KBM-7 (cell line): ENCODE measurements around the gene SPINT1.

Experiments
- DNase-seq: peaks from one replicate; pipeline ENCODE4 v3.0.0-alpha.2; 2015
- in situ Hi-C: fragments of 300-500 bp; cut with MboI; formaldehyde crosslinking; loops from 2 replicates; pipeline ENCODE4 v1.14.3; 2020; ENCODE audit warnings: low sequenced_read_pairs, low pct_unique_long_range_greater_than_20kb, mixed read lengths

Gene SPINT1, protein sequence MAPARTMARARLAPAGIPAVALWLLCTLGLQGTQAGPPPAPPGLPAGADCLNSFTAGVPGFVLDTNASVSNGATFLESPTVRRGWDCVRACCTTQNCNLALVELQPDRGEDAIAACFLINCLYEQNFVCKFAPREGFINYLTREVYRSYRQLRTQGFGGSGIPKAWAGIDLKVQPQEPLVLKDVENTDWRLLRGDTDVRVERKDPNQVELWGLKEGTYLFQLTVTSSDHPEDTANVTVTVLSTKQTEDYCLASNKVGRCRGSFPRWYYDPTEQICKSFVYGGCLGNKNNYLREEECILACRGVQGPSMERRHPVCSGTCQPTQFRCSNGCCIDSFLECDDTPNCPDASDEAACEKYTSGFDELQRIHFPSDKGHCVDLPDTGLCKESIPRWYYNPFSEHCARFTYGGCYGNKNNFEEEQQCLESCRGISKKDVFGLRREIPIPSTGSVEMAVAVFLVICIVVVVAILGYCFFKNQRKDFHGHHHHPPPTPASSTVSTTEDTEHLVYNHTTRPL

DNA sequence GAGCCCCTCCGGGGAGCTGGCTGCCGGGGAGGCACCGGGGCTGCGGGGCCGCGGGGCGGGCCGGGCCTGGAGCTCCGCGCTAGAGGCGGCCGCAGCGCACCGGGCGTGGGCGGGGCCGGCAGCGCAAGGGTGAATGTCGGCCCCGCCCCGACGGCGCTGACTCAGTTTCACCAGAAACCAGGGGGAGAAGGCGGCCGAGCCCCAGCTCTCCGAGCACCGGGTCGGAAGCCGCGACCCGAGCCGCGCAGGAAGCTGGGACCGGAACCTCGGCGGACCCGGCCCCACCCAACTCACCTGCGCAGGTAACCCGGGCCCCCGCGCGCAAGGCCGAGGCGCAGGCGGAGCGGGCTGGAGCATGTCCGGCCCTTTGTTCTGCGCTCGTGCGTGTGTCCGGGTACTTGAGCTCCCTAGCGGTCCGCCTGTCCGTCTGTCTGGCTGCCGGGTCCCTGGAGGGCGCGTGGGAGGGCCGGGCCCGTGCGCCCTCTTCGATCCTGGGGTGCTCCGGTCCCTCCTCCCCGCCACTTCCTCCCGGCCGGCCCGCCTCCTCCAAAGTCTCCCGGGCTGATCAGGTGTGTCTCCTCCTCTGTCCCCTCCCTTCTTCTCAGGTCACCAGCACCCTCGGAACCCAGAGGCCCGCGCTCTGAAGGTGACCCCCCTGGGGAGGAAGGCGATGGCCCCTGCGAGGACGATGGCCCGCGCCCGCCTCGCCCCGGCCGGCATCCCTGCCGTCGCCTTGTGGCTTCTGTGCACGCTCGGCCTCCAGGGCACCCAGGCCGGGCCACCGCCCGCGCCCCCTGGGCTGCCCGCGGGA is at the start of gene SPINT1:
Gene SPINT1 (plus strand): TSS at position 164 of the 811 bp plus-strand sequence. CDS start 507 bp downstream, at position 671.
- peak; percentile 14 for DNase-seq
- in situ Hi-C loops: no loop called here

DNA sequence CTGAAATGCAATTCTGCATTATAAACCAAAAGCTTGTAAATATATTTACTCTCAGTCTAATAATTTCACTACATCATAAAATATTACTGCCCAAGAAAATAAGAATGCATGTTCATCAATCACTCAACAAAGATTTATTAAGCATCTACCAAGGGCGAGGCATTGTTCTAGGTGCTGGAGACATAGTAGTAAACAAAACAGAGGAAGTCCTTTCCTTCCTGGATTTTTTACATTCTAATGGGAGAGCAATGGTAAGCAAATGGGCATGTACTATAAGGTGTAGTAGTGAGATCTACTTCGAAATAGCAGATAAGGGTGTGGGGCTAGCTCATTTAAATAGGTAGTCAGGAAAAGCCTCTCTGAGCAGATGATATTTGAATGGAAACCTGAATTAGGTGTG is 47.8 kb upstream of the SPINT1 start:
- no peak for DNase-seq
- in situ Hi-C loops: no loop called here

DNA sequence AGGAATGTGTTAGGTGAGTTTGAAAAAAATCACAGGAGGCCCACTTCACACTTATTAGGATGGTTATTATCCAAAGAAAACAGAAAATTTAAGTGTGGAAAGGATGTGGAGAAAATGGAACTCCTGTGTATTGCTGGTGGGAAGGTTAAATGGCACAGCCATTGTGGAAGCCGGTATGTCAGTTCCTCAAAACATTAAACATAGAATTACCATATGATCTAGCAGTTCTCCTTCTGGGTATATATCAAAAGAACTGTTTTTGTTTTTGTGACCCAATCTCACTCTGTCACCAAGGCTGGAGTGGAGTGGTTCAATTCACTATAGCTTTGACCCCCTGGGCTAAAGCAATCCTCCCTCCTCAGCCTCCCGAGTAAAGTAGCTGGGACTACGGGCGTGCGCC is 47.3 kb upstream of the SPINT1 start:
- no peak for DNase-seq
- in situ Hi-C loops: no loop called here

DNA sequence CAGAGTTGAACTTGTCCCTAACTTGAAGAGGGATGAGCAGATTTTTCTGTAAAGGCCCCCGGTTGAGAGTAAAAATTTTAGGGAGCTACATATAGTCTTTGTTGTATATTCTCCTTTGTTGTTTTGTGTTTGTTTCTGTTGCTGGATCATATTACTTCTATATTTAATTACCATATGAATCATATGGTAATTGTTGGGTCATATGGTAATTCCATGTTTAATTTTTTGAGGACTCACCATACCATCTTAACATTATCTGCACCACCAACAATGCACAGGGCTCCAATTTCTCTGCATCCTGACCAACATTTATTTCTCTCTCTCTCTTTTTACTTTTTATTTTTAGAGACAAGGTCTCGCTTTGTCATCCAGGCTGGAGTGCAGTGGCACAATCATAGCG is 44.3 kb upstream of the SPINT1 start:
- DNase-seq: no peak
- in situ Hi-C loops: no loop called here

- in situ Hi-C loops: no loop called here
These were observed 40.8 kb upstream of the SPINT1 start for GRCh38 chr15:40803076-40803475.

GRCh38 chr15:40803688-40804087 is 40.2 kb upstream of the SPINT1 start:
- DNase-seq: no peak
- in situ Hi-C loops: no loop called here

More at GRCh38 chr15:40803076-40803475, 40.8 kb upstream of the SPINT1 start:
- DNase-seq: no peak

GRCh38 chr15:40806672-40807027 is 37.2 kb upstream of the SPINT1 start:
- DNase-seq: no peak
- in situ Hi-C loops: no loop called here

GRCh38 chr15:40807028-40807887 is 36.6 kb upstream of the SPINT1 start, which contains the start of the genes DNAJC17 and ZFYVE19:
Gene DNAJC17, minus strand, starts transcription at chr15:40807473. Its CDS starts 27 bp downstream, at chr15:40807446.
Gene ZFYVE19, plus strand, starts transcription at chr15:40807089. Its CDS starts 501 bp downstream, at chr15:40807590.
- in situ Hi-C loops: no loop called here
- peak; percentile 97 for DNase-seq

GRCh38 chr15:40807888-40808461 is 35.9 kb upstream of the SPINT1 start:
- DNase-seq: no peak
- in situ Hi-C loops: no loop called here

DNA sequence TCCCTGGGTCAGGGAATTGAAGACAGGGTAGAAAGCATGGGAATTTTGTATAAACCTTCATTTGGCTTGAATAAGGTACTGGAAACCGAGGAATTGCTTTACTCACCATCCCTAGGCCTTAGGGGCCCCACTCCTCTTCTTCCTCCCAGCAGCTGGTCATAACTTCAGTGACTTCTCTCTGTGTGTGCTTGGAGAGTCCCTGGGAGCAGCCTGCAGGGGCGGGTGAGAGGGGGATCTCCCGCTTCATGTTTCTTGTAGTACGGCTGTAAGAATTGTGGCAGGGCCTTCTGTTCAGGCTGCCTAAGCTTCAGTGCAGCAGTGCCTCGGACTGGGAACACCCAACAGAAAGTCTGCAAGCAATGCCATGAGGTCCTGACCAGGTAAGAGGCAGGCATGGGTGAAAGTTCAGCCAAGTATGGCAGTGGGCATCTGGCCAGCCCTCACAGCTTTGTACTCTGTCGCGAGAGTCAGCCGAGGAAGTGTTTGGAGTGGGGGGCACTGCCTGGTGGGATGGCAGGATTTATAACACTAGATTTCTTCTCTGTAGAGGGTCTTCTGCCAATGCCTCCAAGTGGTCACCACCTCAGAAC is 34.9 kb upstream of the SPINT1 start:
- no peak for DNase-seq
- in situ Hi-C loops: no loop called here

- no peak for DNase-seq
- in situ Hi-C loops: no loop called here
These were observed 31.0 kb upstream of the SPINT1 start for GRCh38 chr15:40812721-40813425.

GRCh38 chr15:40815042-40815698 is 28.7 kb upstream of the SPINT1 start:
- in situ Hi-C loops: no loop called here
- no peak for DNase-seq

DNA sequence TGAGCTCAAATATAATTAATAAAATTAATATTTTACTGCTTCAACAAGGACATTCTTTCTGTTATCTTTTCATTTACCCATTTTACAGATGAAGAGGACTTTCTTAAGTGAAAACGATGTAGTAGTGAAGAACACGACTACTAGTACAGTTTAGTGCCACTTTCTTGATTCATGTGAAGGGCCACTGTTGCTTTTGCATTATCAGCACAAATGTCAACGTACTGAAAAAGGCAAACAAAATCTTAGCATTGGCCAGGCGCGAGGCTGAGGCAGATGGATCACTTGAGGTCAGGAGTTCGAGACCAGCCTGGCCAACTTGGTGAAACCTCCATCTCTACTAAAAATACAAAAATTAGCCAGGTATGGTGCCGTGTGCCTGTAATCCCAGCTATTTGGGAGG is 24.8 kb upstream of the SPINT1 start:
- no peak for DNase-seq
- in situ Hi-C loops: no loop called here

GRCh38 chr15:40821195-40821594 is 22.7 kb upstream of the SPINT1 start:
- no peak for DNase-seq
- in situ Hi-C loops: no loop called here

GRCh38 chr15:40823572-40824343 is 20.1 kb upstream of the SPINT1 start:
- in situ Hi-C loops: no loop called here
- DNase-seq: no peak

DNA sequence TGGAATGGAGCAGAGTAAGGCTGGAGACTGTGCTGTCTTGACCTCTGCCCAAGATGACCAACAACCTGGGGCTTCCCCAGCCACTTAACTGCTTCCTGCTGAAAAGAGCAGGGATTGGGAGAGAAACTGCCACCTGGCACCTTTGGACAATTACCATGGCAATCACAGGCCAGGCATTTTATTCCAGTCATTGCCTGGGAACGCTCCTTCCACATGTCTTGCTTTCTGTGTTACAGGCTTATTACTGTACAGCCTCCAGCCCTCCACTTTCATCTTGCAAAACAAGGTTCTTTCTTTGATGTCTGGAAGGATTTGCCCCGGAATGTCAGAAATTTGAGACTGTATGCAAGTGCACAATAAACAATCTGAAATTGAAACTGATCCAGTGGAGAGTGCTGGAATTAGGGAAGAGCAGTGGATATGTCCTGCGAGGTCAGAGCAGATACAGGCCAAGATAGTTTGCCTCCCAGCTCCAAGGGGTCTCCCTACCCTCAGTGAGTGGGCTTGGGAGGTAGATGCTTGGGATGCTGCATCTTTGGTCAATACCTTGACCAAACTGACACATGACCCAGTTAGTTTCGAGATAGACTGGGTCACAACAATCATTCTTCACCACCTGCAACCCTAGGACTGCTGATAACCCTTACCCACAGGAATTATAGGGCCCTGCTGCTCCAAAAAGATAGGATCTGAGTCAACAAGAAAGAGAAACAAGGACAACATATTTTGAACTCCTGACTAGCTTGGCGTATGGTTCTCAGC is 18.0 kb upstream of the SPINT1 start:
- DNase-seq: no peak
- in situ Hi-C loops: no loop called here
